DND-41 (cell line): ENCODE results near the gene ARSG.
A peak's percentile ranks its signal among the peaks of the same experiment; 100 is the strongest.

ENCODE experiments used
- ATAC-seq: fragments of 200-7000 bp; cut with Tn5 transposase; 3 replicates; pipeline ENCODE4 v1.9.1; 2021; ENCODE audit warnings: low read depth; ENCODE audit not compliant: insufficient read depth
- DNase-seq: peaks from one replicate; pipeline ENCODE4 v3.0.0-alpha.2; 2020
- H2AFZ ChIP-seq: 2 replicates; pipeline ENCODE4 v1.6.0; 2012; ENCODE audit warnings: low read depth, low read length
- H3K27ac ChIP-seq: 2 replicates; pipeline ENCODE4 v1.5.1; 2012; ENCODE audit warnings: low read length, inconsistent platforms
- H3K27me3 ChIP-seq: fragments of 200-600 bp; sonication (generic); 2 replicates; pipeline ENCODE4 v1.6.0; 2012; ENCODE audit warnings: low read length, mild to moderate bottlenecking, inconsistent platforms; ENCODE audit not compliant: insufficient read depth, poor library complexity
- H3K36me3 ChIP-seq: 2 replicates; pipeline ENCODE4 v1.5.1; 2012; ENCODE audit warnings: low read length, inconsistent platforms; ENCODE audit not compliant: insufficient read depth
- H3K4me1 ChIP-seq: 2 replicates; pipeline ENCODE4 v1.5.1; 2012; ENCODE audit warnings: mild to moderate bottlenecking, low read length; ENCODE audit not compliant: insufficient read depth
- H3K4me2 ChIP-seq: 2 replicates; pipeline ENCODE4 v1.6.0; 2012; ENCODE audit warnings: mild to moderate bottlenecking, moderate library complexity, low read length, inconsistent platforms; ENCODE audit not compliant: insufficient read depth
- H3K4me3 ChIP-seq, 2 experiments: fragments of 200-600 bp in 1 of 2; shearing (Covaris generic) in 1 of 2; 2 replicates each; pipeline ENCODE4 v1.5.1; 2012 to 2016; ENCODE audit warnings: inconsistent platforms in 2 of 2, low read length in 2 of 2, mild to moderate bottlenecking in 2 of 2, low read depth in 1 of 2, moderate library complexity in 1 of 2
- H3K79me2 ChIP-seq: 2 replicates; pipeline ENCODE4 v1.6.0; 2012; ENCODE audit warnings: low read length, inconsistent platforms; ENCODE audit not compliant: insufficient read depth
- H3K9ac ChIP-seq: 2 replicates; pipeline ENCODE4 v1.6.0; 2012; ENCODE audit warnings: low read depth, mild to moderate bottlenecking, inconsistent platforms, low read length, moderate library complexity
- H3K9me3 ChIP-seq: 2 replicates; pipeline ENCODE4 v1.5.1; 2012; ENCODE audit warnings: low read length, moderate library complexity, mild to moderate bottlenecking, inconsistent platforms; ENCODE audit not compliant: insufficient read depth, severe bottlenecking
- H4K20me1 ChIP-seq: 2 replicates; pipeline ENCODE4 v1.6.0; 2012; ENCODE audit warnings: low read length; ENCODE audit not compliant: insufficient read depth
- CTCF ChIP-seq: IDR thresholded peaks from 2 replicates; pipeline ENCODE4 v1.5.1; 2012; ENCODE audit warnings: borderline replicate concordance, low read length, moderate library complexity, mild to moderate bottlenecking; ENCODE audit not compliant: poor library complexity, severe bottlenecking; ENCODE audit errors: extremely low read depth
- EZH2 ChIP-seq: IDR thresholded peaks from 3 replicates; pipeline ENCODE4 v1.6.1; 2012; ENCODE audit warnings: borderline replicate concordance, low read depth, mild to moderate bottlenecking, moderate library complexity, low read length, inconsistent platforms; ENCODE audit not compliant: severe bottlenecking

ARSG gene

GRCh38 chr17:68344701-68345136, 53.4 kb downstream of the ARSG start:
- peaks cover 3% of the 10 kb centered on the region; the same call in 1 of the 2 replicates for H3K79me2 ChIP-seq
- DNase-seq: peak; percentile 94
- peak overlapping the region; percentile 57 for H3K9ac ChIP-seq
- H3K27me3 ChIP-seq: no peaks in the 10 kb centered on the region
- H3K36me3 ChIP-seq: no peaks in the 10 kb centered on the region
- H2AFZ ChIP-seq: peak overlapping the region; percentile 13; the same call in 1 of the 2 replicates
- TF ChIP-seq CTCF (no peak), EZH2 (no peak)
- H3K4me2 ChIP-seq: peak overlapping the region; percentile 52
- H3K27ac ChIP-seq: peak overlapping the region; percentile 92
- peak; percentile 74 for ATAC-seq
- peaks cover 73% of the 10 kb centered on the region for H3K4me1 ChIP-seq
- H3K4me3 ChIP-seq: peak overlapping the region in 1 of 2 experiments; percentile 20; a peak in 2 of 4 replicates
- H3K9me3 ChIP-seq: no peaks in the 10 kb centered on the region
- no peaks in the 10 kb centered on the region for H4K20me1 ChIP-seq

- H3K9ac ChIP-seq: peak overlapping the region; percentile 57
- H3K79me2 ChIP-seq: peaks cover 3% of the 10 kb centered on the region; the same call in 1 of the 2 replicates
- DNase-seq (peak; percentile 98), ATAC-seq (peak; percentile 82)
- peak overlapping the region in 1 of 2 experiments; percentile 32; a peak in 1 of 4 replicates for H3K4me3 ChIP-seq
- peaks cover 82% of the 10 kb centered on the region for H3K4me1 ChIP-seq
- TF ChIP-seq CTCF (peak; percentile 16), EZH2 (no peak)
- peak overlapping the region; percentile 92 for H3K27ac ChIP-seq
- peak overlapping the region; percentile 52 for H3K4me2 ChIP-seq
- no peaks in the 10 kb centered on the region for H3K9me3 ChIP-seq
- H3K36me3 ChIP-seq: no peaks in the 10 kb centered on the region
- peak overlapping the region; percentile 27; the same call in 1 of the 2 replicates for H2AFZ ChIP-seq
- no peaks in the 10 kb centered on the region for H4K20me1 ChIP-seq
- H3K27me3 ChIP-seq: no peaks in the 10 kb centered on the region
These were observed 55.2 kb downstream of the ARSG start for GRCh38 chr17:68346448-68346847.

GRCh38 chr17:68347380-68347779, 56.1 kb downstream of the ARSG start:
- Histone ChIP-seq H3K4me1 (peaks cover 91% of the 10 kb centered on the region), H3K27ac (peak overlapping the region; percentile 92), H4K20me1 (no peaks in the 10 kb centered on the region), H2AFZ (no peak overlapping the region; the same call in 1 of the 2 replicates), H3K36me3 (no peaks in the 10 kb centered on the region), H3K4me2 (peak overlapping the region; percentile 52), H3K27me3 (no peaks in the 10 kb centered on the region), H3K9ac (peak overlapping the region; percentile 57), H3K79me2 (peaks cover 3% of the 10 kb centered on the region; the same call in 1 of the 2 replicates), H3K9me3 (no peaks in the 10 kb centered on the region), H3K4me3 (peak overlapping the region in 1 of 2 experiments; percentile 32; a peak in 2 of 4 replicates)
- no peak for ATAC-seq
- DNase-seq: no peak
- TF ChIP-seq CTCF: no peak
- TF ChIP-seq EZH2: no peak
